OCI-LY1 (cell line): ENCODE data around the gene GOSR1.
"Not testable (repeated sequence)": the region's sequence is repeated elsewhere in the genome, so short reads cannot be mapped to it uniquely, and the experiment has no call there.

ENCODE experiments used
- H2AFZ ChIP-seq: fragments of 200-600 bp; sonication (generic), shearing (Covaris generic); 2 replicates; pipeline ENCODE4 v1.6.0; 2014; ENCODE audit warnings: antibody characterized with exemption, mild to moderate bottlenecking, low read length
- H3F3A ChIP-seq: fragments of 200-600 bp; sonication (generic), shearing (Covaris generic); 2 replicates; pipeline ENCODE4 v1.6.0; 2014; ENCODE audit warnings: mild to moderate bottlenecking, antibody characterized with exemption, low read length, moderate library complexity; ENCODE audit not compliant: insufficient read depth
- H3K27ac ChIP-seq: fragments of 200-600 bp; sonication (generic); 2 replicates; pipeline ENCODE4 v1.5.1; 2014; ENCODE audit warnings: low read length, mixed run types, mild to moderate bottlenecking, low read depth; ENCODE audit not compliant: poor library complexity, severe bottlenecking
- H3K27me3 ChIP-seq: fragments of 200-600 bp; sonication (generic); 2 replicates; pipeline ENCODE4 v1.6.0; 2014; ENCODE audit warnings: antibody characterized with exemption, mild to moderate bottlenecking, low read length, moderate library complexity; ENCODE audit not compliant: insufficient read depth
- H3K36me3 ChIP-seq: fragments of 200-600 bp; sonication (generic); 2 replicates; pipeline ENCODE4 v1.6.1; 2014; ENCODE audit warnings: mild to moderate bottlenecking, antibody characterized with exemption, low read length, moderate library complexity, mixed read lengths; ENCODE audit not compliant: insufficient read depth
- H3K4me1 ChIP-seq: fragments of 200-600 bp; sonication (generic); 2 replicates; pipeline ENCODE4 v1.5.1; 2014; ENCODE audit warnings: mild to moderate bottlenecking, low read length, moderate library complexity; ENCODE audit not compliant: insufficient read depth, severe bottlenecking
- H3K4me2 ChIP-seq: fragments of 200-600 bp; sonication (generic), shearing (Covaris generic); 2 replicates; pipeline ENCODE4 v1.6.1; 2014; ENCODE audit warnings: low read length
- H3K4me3 ChIP-seq: fragments of 200-600 bp; sonication (generic); 2 replicates; pipeline ENCODE4 v1.5.1; 2014; ENCODE audit warnings: low read length, low read depth, mild to moderate bottlenecking, mixed read lengths; ENCODE audit not compliant: poor library complexity, severe bottlenecking
- H3K79me2 ChIP-seq: fragments of 200-600 bp; shearing (Covaris generic); 2 replicates; pipeline ENCODE4 v1.6.1; 2016; ENCODE audit warnings: mixed run types, low read length, mixed read lengths; ENCODE audit not compliant: insufficient read depth
- H3K9ac ChIP-seq: fragments of 200-600 bp; sonication (generic), shearing (Covaris generic); 2 replicates; pipeline ENCODE4 v1.6.1; 2014; ENCODE audit warnings: mild to moderate bottlenecking, low read length, mixed read lengths
- H3K9me2 ChIP-seq: fragments of 200-600 bp; sonication (generic), shearing (Covaris generic); 2 replicates; pipeline ENCODE4 v1.6.1; 2014; ENCODE audit warnings: low read depth, mild to moderate bottlenecking, low read length, mixed read lengths
- H3K9me3 ChIP-seq: fragments of 200-600 bp; shearing (Covaris generic); 2 replicates; pipeline ENCODE4 v1.6.1; 2014; ENCODE audit warnings: low read length, mixed read lengths
- H4K20me1 ChIP-seq: fragments of 200-600 bp; sonication (generic), shearing (Covaris generic); 2 replicates; pipeline ENCODE4 v1.6.0; 2016; ENCODE audit warnings: mild to moderate bottlenecking, low read length; ENCODE audit not compliant: insufficient read depth
- CTCF ChIP-seq: fragments of 200-600 bp; sonication (generic), shearing (Covaris generic); IDR thresholded peaks from 2 replicates; pipeline ENCODE4 v1.5.1; 2017; ENCODE audit warnings: mild to moderate bottlenecking, antibody characterized with exemption, low read length, moderate library complexity, mixed read lengths
- EZH2 ChIP-seq: fragments of 200-600 bp; sonication (generic), shearing (Covaris generic); IDR thresholded peaks from 2 replicates; pipeline ENCODE4 v1.8.0; 2017; ENCODE audit warnings: borderline replicate concordance, mixed run types, mild to moderate bottlenecking, antibody characterized with exemption, low read length, moderate library complexity, mixed read lengths

Gene GOSR1

GRCh38 chr17:30558686-30559545 lies 81.7 kb downstream of the GOSR1 start:
- Histone ChIP-seq H2AFZ (no peak overlapping the region), H3K9ac (no peak overlapping the region), H4K20me1 (no peaks in the 10 kb centered on the region), H3K4me2 (no peak overlapping the region), H3K4me1 (no peaks in the 10 kb centered on the region), H3K9me3 (no peaks in the 10 kb centered on the region), H3K27me3 (0 out of 2 replicates have a peak, but pooled peaks cover 4% of the 10 kb centered on the region), H3K4me3 (no peak overlapping the region), H3K27ac (no peak overlapping the region), H3F3A (no peaks in the 10 kb centered on the region), H3K36me3 (no peaks in the 10 kb centered on the region), H3K79me2 (no peaks in the 10 kb centered on the region), H3K9me2 (no peaks in the 10 kb centered on the region)
- no peak for TF ChIP-seq EZH2
- TF ChIP-seq CTCF, result no peak

GRCh38 chr17:30559656-30560055 lies 82.4 kb downstream of the GOSR1 start:
- H3K27me3 ChIP-seq, result peaks cover 8% of the 10 kb centered on the region; the same call in 1 of the 2 replicates
- TF ChIP-seq EZH2 (no peak), CTCF (no peak)
- H3K79me2 ChIP-seq, result no peaks in the 10 kb centered on the region
- H3K9me3 ChIP-seq, result no peaks in the 10 kb centered on the region
- H3F3A ChIP-seq, result no peaks in the 10 kb centered on the region
- no peak overlapping the region for H3K27ac ChIP-seq
- no peaks in the 10 kb centered on the region for H3K4me1 ChIP-seq
- H2AFZ ChIP-seq, result no peak overlapping the region
- no peak overlapping the region for H3K4me3 ChIP-seq
- H3K9ac ChIP-seq, result no peak overlapping the region
- H3K9me2 ChIP-seq, result no peaks in the 10 kb centered on the region
- no peaks in the 10 kb centered on the region for H4K20me1 ChIP-seq
- H3K36me3 ChIP-seq, result no peaks in the 10 kb centered on the region
- no peak overlapping the region for H3K4me2 ChIP-seq

GRCh38 chr17:30560117-30561026 lies 83.2 kb downstream of the GOSR1 start:
- not testable (repeated sequence) for H3K79me2 ChIP-seq, H2AFZ ChIP-seq, H3K4me2 ChIP-seq, H3K27me3 ChIP-seq, H3K27ac ChIP-seq, H3K4me3 ChIP-seq, H4K20me1 ChIP-seq, H3K9ac ChIP-seq, H3F3A ChIP-seq, H3K36me3 ChIP-seq, H3K9me2 ChIP-seq, H3K9me3 ChIP-seq, H3K4me1 ChIP-seq

GRCh38 chr17:30561766-30562165 lies 84.6 kb downstream of the GOSR1 start:
- H3K4me2 ChIP-seq, H3F3A ChIP-seq, H3K9ac ChIP-seq, H2AFZ ChIP-seq, H3K9me3 ChIP-seq, H3K27me3 ChIP-seq, H3K9me2 ChIP-seq, H3K27ac ChIP-seq, H4K20me1 ChIP-seq, H3K36me3 ChIP-seq, H3K79me2 ChIP-seq, H3K4me1 ChIP-seq, H3K4me3 ChIP-seq: not testable (repeated sequence)

- H3F3A ChIP-seq, H3K36me3 ChIP-seq, H3K27me3 ChIP-seq, H4K20me1 ChIP-seq, H3K9me3 ChIP-seq, H3K79me2 ChIP-seq, H3K9me2 ChIP-seq, H2AFZ ChIP-seq, H3K4me2 ChIP-seq, H3K4me3 ChIP-seq, H3K27ac ChIP-seq, H3K4me1 ChIP-seq, H3K9ac ChIP-seq: not testable (repeated sequence)
Observed at GRCh38 chr17:30563131-30563904, 86.1 kb downstream of the GOSR1 start.
